Kidney (tissue), 22 donors: Measurements from ENCODE around the gene POTEF. TPM values are rescaled to one million over a fixed set of nuclear protein-coding genes. Genes with fewer than 3 reads are reported as not detected.
"Not testable (repeated sequence)": the region's sequence is repeated elsewhere in the genome, so short reads cannot be mapped to it uniquely, and the experiment has no call there.

Source experiments
- DNase-seq, 5 donors: peaks; one replicate each; pipeline ENCODE4 v3.0.0-alpha.2; 2013 to 2020
- FAIRE-seq: peaks from 2 replicates; lab custom pipeline; 2012; peaks lifted over from hg19 to GRCh38; lab: Jason Lieb, UNC
- H3K27ac ChIP-seq, 2 donors: one replicate each; pipeline ENCODE4 v1.7.0; 2013; ENCODE audit warnings: low read depth in 2 of 2, low read length in 2 of 2, inconsistent platforms in 1 of 2
- H3K27me3 ChIP-seq: one replicate; pipeline ENCODE4 v1.7.1; 2013; ENCODE audit warnings: low read length, inconsistent platforms; ENCODE audit not compliant: control insufficient read depth, insufficient read depth
- H3K36me3 ChIP-seq, 3 donors: one replicate each; pipeline versions ENCODE4 v1.7.0 to v1.7.1; 2013; ENCODE audit warnings: low read length in 3 of 3, control low read depth in 1 of 3, inconsistent platforms in 1 of 3; ENCODE audit not compliant: insufficient read depth in 3 of 3, control insufficient read depth in 2 of 3
- H3K4me1 ChIP-seq, 3 donors: one replicate each; pipeline versions ENCODE4 v1.7.0 to v1.7.1; 2013; ENCODE audit warnings: low read length in 3 of 3, inconsistent platforms in 1 of 3, low read depth in 1 of 3; ENCODE audit not compliant: control insufficient read depth in 2 of 3, insufficient read depth in 2 of 3
- H3K4me3 ChIP-seq, 3 donors: one replicate each; pipeline versions ENCODE4 v1.7.0 to v1.8.1; 2013; ENCODE audit warnings: low read length in 3 of 3, control low read depth in 1 of 3, inconsistent platforms in 1 of 3
- H3K9ac ChIP-seq, 3 donors: one replicate each; pipeline versions ENCODE4 v1.7.0 to v1.7.1; 2013; ENCODE audit warnings: low read length in 3 of 3, control low read depth in 1 of 3, inconsistent platforms in 1 of 3
- H3K9me3 ChIP-seq, 3 donors: one replicate each; pipeline versions ENCODE4 v1.7.0 to v1.7.1; 2013; ENCODE audit warnings: low read length in 3 of 3, control low read depth in 1 of 3, inconsistent platforms in 1 of 3; ENCODE audit not compliant: control insufficient read depth in 2 of 3, insufficient read depth in 1 of 3
- CTCF ChIP-seq: IDR thresholded peaks from 3 replicates; pipeline ENCODE4 v1.5.1; 2012; ENCODE audit warnings: mild to moderate bottlenecking, moderate library complexity, borderline replicate concordance; ENCODE audit not compliant: insufficient read depth; ENCODE audit errors: extremely low read depth
- intact Hi-C: fragments of 100-400 bp; cut with DNase I; formaldehyde crosslinking; loops from one replicate; pipeline ENCODE4 v1.11.1; 2022
- long read RNA-seq, 10 donors: library from polyadenylated mRNA in 1 of 10; unstranded in 1 of 10; transcript quantifications; one replicate each; pipeline ENCODE4 v2.0.0 and lab custom pipeline, GENCODE V29; 2021 to 2026
- polyA plus RNA-seq: library from polyadenylated mRNA; stranded (reverse); fragments of 350-450 nt; fragmentation: Illumina TruSeq; extraction: RNeasy Lipid Tissue Mini Kit (QIAGEN cat#74804); gene quantifications from one replicate; pipeline ENCODE4 v1.2.3, GENCODE V29; 2014; ENCODE audit warnings: low read depth, low replicate concordance; ENCODE audit not compliant: insufficient read depth
- total RNA-seq: library from RNA; stranded (reverse); fragmentation: NEBNext Ultra II Directional; extraction: Animal tissue kit (Norgen Biotek cat#: 25700); gene quantifications from one replicate; pipeline ENCODE4 v1.2.1, GENCODE V29; 2021
- donor health status: control.
- donor health status: control.
- donor health status: control.
- donor health status: control.
- donor health status: control.
- donor health status: DM: yes; HTN: yes; CAD: no.
- donor health status: Normal renal cell carcinoma (clear cell type).

The POTEF gene
- total RNA-seq = not detected
- polyA plus RNA-seq = not detected
- long read RNA-seq, donor 1 = 0 reads
- long read RNA-seq, donor 2 = 0 reads
- long read RNA-seq, donor 3 = 0 reads
- long read RNA-seq, donor 4 = 0 reads
- long read RNA-seq, donor 5 = 0 reads
- long read RNA-seq, donor 6 = 0 reads
- long read RNA-seq, donor 7 = 0 reads
- long read RNA-seq, donor 8 = 0 reads
- long read RNA-seq, donor 9 = 0 reads
- long read RNA-seq, donor 10 = 0 reads

- H3K27ac ChIP-seq, H3K27me3 ChIP-seq, FAIRE-seq, H3K4me1 ChIP-seq, H3K9ac ChIP-seq, intact Hi-C loops, H3K9me3 ChIP-seq, H3K36me3 ChIP-seq, DNase-seq, H3K4me3 ChIP-seq: not testable (repeated sequence)
These were observed at the start of gene POTEF for GRCh38 chr2:130129120-130129829. TSS of gene POTEF (minus strand) at chr2:130129222. CDS start at chr2:130120515, 8,707 bp downstream.

- FAIRE-seq, H3K27me3 ChIP-seq, intact Hi-C loops, H3K36me3 ChIP-seq, DNase-seq, H3K27ac ChIP-seq, H3K9ac ChIP-seq, H3K4me1 ChIP-seq, H3K9me3 ChIP-seq, H3K4me3 ChIP-seq: not testable (repeated sequence)
These were observed 45.8 kb upstream of the POTEF start for GRCh38 chr2:130174866-130175265.

- no peaks in the 10 kb centered on the region for H3K27me3 ChIP-seq
- DNase-seq = no peak
- H3K27ac ChIP-seq = no peak overlapping the region
- no peak overlapping the region for H3K4me3 ChIP-seq
- no peaks in the 10 kb centered on the region for H3K9me3 ChIP-seq
- no peak for FAIRE-seq
- intact Hi-C loops = no loop called here
- TF ChIP-seq CTCF = no peak
- H3K9ac ChIP-seq = no peak overlapping the region
- H3K4me1 ChIP-seq = no peaks in the 10 kb centered on the region
- H3K36me3 ChIP-seq = peaks cover 4 to 24% (median 10%) of the 10 kb centered on the region in 3 donors
These were observed 40.9 kb upstream of the POTEF start for GRCh38 chr2:130169896-130170295.

GRCh38 chr2:130169163-130169562, 40.1 kb upstream of the POTEF start:
- H3K9ac ChIP-seq, H3K4me3 ChIP-seq, DNase-seq, H3K27me3 ChIP-seq, intact Hi-C loops, FAIRE-seq, H3K9me3 ChIP-seq, H3K27ac ChIP-seq, H3K4me1 ChIP-seq: not testable (repeated sequence)
- H3K36me3 ChIP-seq = peaks cover 8 to 21% (median 13%) of the 10 kb centered on the region in 3 donors

- H3K27ac ChIP-seq, H3K9me3 ChIP-seq, FAIRE-seq, intact Hi-C loops, DNase-seq, H3K9ac ChIP-seq, H3K4me1 ChIP-seq, H3K4me3 ChIP-seq, H3K27me3 ChIP-seq: not testable (repeated sequence)
- H3K36me3 ChIP-seq = peaks cover 8 to 26% (median 14%) of the 10 kb centered on the region in 3 donors
These were observed 37.6 kb upstream of the POTEF start for GRCh38 chr2:130166611-130167010.
